H1 (cell line): Measurements from ENCODE around the gene ACTA2.

Experiments used
- CHD1 ChIP-seq: IDR thresholded peaks from 2 replicates; pipeline ENCODE4 v1.6.1; 2012; ENCODE audit warnings: low read depth, low read length, improper control_type of control experiment
- EGR1 ChIP-seq: IDR thresholded peaks from 2 replicates; pipeline ENCODE4 v1.6.1; 2011; ENCODE audit warnings: low read depth, low read length, borderline replicate concordance
- HDAC2 ChIP-seq, 2 experiments: fragments of 300-600 bp in 1 of 2; sonication (generic) in 1 of 2; IDR thresholded peaks; 2 replicates each; pipeline ENCODE4 v1.6.1; 2011 to 2012; ENCODE audit warnings: low read depth in 2 of 2, low read length in 2 of 2, mild to moderate bottlenecking in 2 of 2, moderate library complexity in 2 of 2, borderline replicate concordance in 1 of 2, inconsistent platforms in 1 of 2
- NRF1 ChIP-seq: IDR thresholded peaks from 2 replicates; pipeline ENCODE4 v1.6.1; 2011; ENCODE audit warnings: mild to moderate bottlenecking, low read depth, low read length, improper control_type of control experiment
- POLR2A ChIP-seq, 2 experiments: IDR thresholded peaks; 1 replicate in 1 of 2; 2 replicates in 1 of 2; pipeline ENCODE4 v1.6.1; 2011; ENCODE audit warnings: low read depth in 2 of 2, low read length in 2 of 2, mild to moderate bottlenecking in 2 of 2; ENCODE audit errors: control extremely low read depth in 1 of 2
- POLR2AphosphoS5 ChIP-seq: IDR thresholded peaks from 2 replicates; pipeline ENCODE4 v1.6.1; 2011; ENCODE audit warnings: low read depth, low read length
- SIX5 ChIP-seq: IDR thresholded peaks from 2 replicates; pipeline ENCODE4 v1.6.1; 2011; ENCODE audit warnings: mild to moderate bottlenecking, low read depth, low read length
- TF ChIP-seq, protein P1 (sequence below), 3 experiments: IDR thresholded peaks; 1 replicate in 2 of 3; 2 replicates in 1 of 3; pipeline versions ENCODE4 v1.5.1 to v1.6.1; 2011; ENCODE audit warnings: low read length in 3 of 3, mild to moderate bottlenecking in 3 of 3, inconsistent platforms in 2 of 3, low read depth in 1 of 3, moderate library complexity in 1 of 3; ENCODE audit not compliant: insufficient read depth in 1 of 3; ENCODE audit errors: control extremely low read depth in 1 of 3
- TF ChIP-seq, protein P2 (sequence below): IDR thresholded peaks from 2 replicates; pipeline ENCODE4 v1.6.1; 2012; ENCODE audit warnings: inconsistent platforms

DNA sequence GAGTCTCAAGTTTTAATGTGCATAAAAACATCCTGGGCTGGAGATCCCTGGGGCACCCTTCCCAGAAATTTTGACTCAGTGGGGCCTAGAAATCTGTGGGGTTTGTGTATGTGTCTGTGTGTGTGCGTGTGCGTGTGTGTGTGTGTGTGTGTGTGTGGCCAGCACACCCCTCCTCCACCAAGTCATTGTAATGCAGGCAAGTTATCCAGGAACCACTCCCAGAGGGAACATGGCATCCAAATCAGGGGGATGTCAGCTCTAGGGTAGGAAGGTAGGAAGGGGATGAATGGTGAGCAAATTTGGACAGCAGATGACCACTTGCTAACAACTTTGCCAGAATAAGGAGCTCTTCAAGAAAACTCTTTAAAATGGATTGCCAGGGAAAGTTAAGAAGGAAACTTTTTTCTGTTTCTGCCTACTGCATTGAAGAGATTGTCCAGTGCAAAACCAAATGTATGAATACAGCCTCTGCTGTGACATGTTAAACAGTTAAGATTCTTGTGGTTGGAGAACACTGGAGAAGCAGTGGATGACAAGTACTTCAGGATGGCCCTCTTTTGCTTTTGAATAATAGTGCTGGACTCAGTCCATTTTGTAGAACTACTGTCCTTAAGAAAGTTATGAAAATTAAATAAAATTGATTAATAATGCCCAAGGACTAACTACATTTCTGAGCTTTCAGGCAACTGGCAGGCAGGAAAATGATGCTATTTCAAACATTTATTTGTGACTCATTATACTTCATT lies 60.2 kb downstream of the ACTA2 start:
- TF ChIP-seq NRF1, result no peak
- TF ChIP-seq, protein P1, sequence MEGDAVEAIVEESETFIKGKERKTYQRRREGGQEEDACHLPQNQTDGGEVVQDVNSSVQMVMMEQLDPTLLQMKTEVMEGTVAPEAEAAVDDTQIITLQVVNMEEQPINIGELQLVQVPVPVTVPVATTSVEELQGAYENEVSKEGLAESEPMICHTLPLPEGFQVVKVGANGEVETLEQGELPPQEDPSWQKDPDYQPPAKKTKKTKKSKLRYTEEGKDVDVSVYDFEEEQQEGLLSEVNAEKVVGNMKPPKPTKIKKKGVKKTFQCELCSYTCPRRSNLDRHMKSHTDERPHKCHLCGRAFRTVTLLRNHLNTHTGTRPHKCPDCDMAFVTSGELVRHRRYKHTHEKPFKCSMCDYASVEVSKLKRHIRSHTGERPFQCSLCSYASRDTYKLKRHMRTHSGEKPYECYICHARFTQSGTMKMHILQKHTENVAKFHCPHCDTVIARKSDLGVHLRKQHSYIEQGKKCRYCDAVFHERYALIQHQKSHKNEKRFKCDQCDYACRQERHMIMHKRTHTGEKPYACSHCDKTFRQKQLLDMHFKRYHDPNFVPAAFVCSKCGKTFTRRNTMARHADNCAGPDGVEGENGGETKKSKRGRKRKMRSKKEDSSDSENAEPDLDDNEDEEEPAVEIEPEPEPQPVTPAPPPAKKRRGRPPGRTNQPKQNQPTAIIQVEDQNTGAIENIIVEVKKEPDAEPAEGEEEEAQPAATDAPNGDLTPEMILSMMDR (IDR thresholded peaks at IDR 0.05; ENCODE audit: control extremely low read depth in 1 of 3, insufficient read depth in 1 of 3, low read depth in 1 of 3, low read length in 3 of 3), result no peak
- no peak for TF ChIP-seq CHD1
- TF ChIP-seq EGR1, result no peak
- no peak for TF ChIP-seq HDAC2 (IDR thresholded peaks at IDR 0.05; ENCODE audit: borderline replicate concordance in 1 of 2, low read depth in 2 of 2, low read length in 2 of 2)
- no peak for TF ChIP-seq POLR2AphosphoS5
- TF ChIP-seq, protein P2, sequence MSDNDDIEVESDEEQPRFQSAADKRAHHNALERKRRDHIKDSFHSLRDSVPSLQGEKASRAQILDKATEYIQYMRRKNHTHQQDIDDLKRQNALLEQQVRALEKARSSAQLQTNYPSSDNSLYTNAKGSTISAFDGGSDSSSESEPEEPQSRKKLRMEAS, result no peak
- no peak for TF ChIP-seq POLR2A (IDR thresholded peaks at IDR 0.05; ENCODE audit: control extremely low read depth in 1 of 2, low read depth in 2 of 2, low read length in 2 of 2)
- TF ChIP-seq SIX5, result no peak
